Activated naive CD4-positive, alpha-beta T cell treated with anti-CD3 and anti-CD28 coated beads, Interleukin-2, amount 50 U/mL, for 24 hours (primary cell): ENCODE results near the gene IL1RAPL2.

Source experiments
- H3K27ac Mint-ChIP-seq: one replicate; pipeline ENCODE4 v1.8.0; 2021; ENCODE audit warnings: mild to moderate bottlenecking, mixed read lengths
- H3K27me3 Mint-ChIP-seq: one replicate; pipeline ENCODE4 v1.8.0; 2021; ENCODE audit warnings: mixed read lengths
- H3K36me3 Mint-ChIP-seq: one replicate; pipeline ENCODE4 v1.8.0; 2021; ENCODE audit warnings: mixed read lengths
- H3K4me1 Mint-ChIP-seq: one replicate; pipeline ENCODE4 v1.8.0; 2021; ENCODE audit warnings: mixed read lengths
- H3K4me3 Mint-ChIP-seq: one replicate; pipeline ENCODE4 v1.8.0; 2021; ENCODE audit warnings: mild to moderate bottlenecking, mixed read lengths
- H3K9me3 Mint-ChIP-seq: one replicate; pipeline ENCODE4 v1.8.0; 2021; ENCODE audit warnings: mixed read lengths

The IL1RAPL2 gene

GRCh38 chrX:104721854-104722253, 155.9 kb downstream of the IL1RAPL2 start:
- Mint-ChIP-seq H3K4me3 (no peak overlapping the region), H3K27me3 (peaks cover 1% of the 10 kb centered on the region), H3K4me1 (no peaks in the 10 kb centered on the region), H3K36me3 (no peaks in the 10 kb centered on the region), H3K9me3 (peaks cover 6% of the 10 kb centered on the region), H3K27ac (no peak overlapping the region)

- no peaks in the 10 kb centered on the region for H3K4me1 Mint-ChIP-seq
- peaks cover 1% of the 10 kb centered on the region for H3K27me3 Mint-ChIP-seq
- no peak overlapping the region for H3K27ac Mint-ChIP-seq
- no peak overlapping the region for H3K4me3 Mint-ChIP-seq
- H3K36me3 Mint-ChIP-seq = no peaks in the 10 kb centered on the region
- peaks cover 6% of the 10 kb centered on the region for H3K9me3 Mint-ChIP-seq
These were observed 162.5 kb downstream of the IL1RAPL2 start for GRCh38 chrX:104728456-104728855.

GRCh38 chrX:104742355-104742754, 176.4 kb downstream of the IL1RAPL2 start:
- no peaks in the 10 kb centered on the region for H3K27me3 Mint-ChIP-seq
- no peaks in the 10 kb centered on the region for H3K4me1 Mint-ChIP-seq
- H3K36me3 Mint-ChIP-seq = no peaks in the 10 kb centered on the region
- no peak overlapping the region for H3K27ac Mint-ChIP-seq
- H3K4me3 Mint-ChIP-seq = no peak overlapping the region
- no peaks in the 10 kb centered on the region for H3K9me3 Mint-ChIP-seq

GRCh38 chrX:104745152-104745551, 179.2 kb downstream of the IL1RAPL2 start:
- no peaks in the 10 kb centered on the region for H3K4me1 Mint-ChIP-seq

GRCh38 chrX:104749951-104750610, 184.1 kb downstream of the IL1RAPL2 start:
- no peaks in the 10 kb centered on the region for H3K4me1 Mint-ChIP-seq
- no peaks in the 10 kb centered on the region for H3K9me3 Mint-ChIP-seq
- H3K36me3 Mint-ChIP-seq = no peaks in the 10 kb centered on the region

More at GRCh38 chrX:104745152-104745551, 179.2 kb downstream of the IL1RAPL2 start:
- H3K27ac Mint-ChIP-seq = no peak overlapping the region
- no peaks in the 10 kb centered on the region for H3K36me3 Mint-ChIP-seq
- no peaks in the 10 kb centered on the region for H3K27me3 Mint-ChIP-seq
- H3K9me3 Mint-ChIP-seq = no peaks in the 10 kb centered on the region
- H3K4me3 Mint-ChIP-seq = no peak overlapping the region

GRCh38 chrX:104762641-104763040, 196.6 kb downstream of the IL1RAPL2 start:
- H3K9me3 Mint-ChIP-seq = no peaks in the 10 kb centered on the region
- H3K4me1 Mint-ChIP-seq = no peaks in the 10 kb centered on the region
- H3K4me3 Mint-ChIP-seq = no peak overlapping the region
- H3K27ac Mint-ChIP-seq = no peak overlapping the region
- H3K36me3 Mint-ChIP-seq = no peaks in the 10 kb centered on the region
- H3K27me3 Mint-ChIP-seq = no peaks in the 10 kb centered on the region

More at GRCh38 chrX:104749951-104750610, 184.1 kb downstream of the IL1RAPL2 start:
- H3K27ac Mint-ChIP-seq = no peak overlapping the region
- no peaks in the 10 kb centered on the region for H3K27me3 Mint-ChIP-seq
- no peak overlapping the region for H3K4me3 Mint-ChIP-seq

GRCh38 chrX:104789784-104790183, 223.8 kb downstream of the IL1RAPL2 start:
- H3K36me3 Mint-ChIP-seq = no peaks in the 10 kb centered on the region
- no peak overlapping the region for H3K4me3 Mint-ChIP-seq
- peaks cover 3% of the 10 kb centered on the region for H3K27me3 Mint-ChIP-seq
- no peaks in the 10 kb centered on the region for H3K4me1 Mint-ChIP-seq
- H3K27ac Mint-ChIP-seq = no peak overlapping the region
- H3K9me3 Mint-ChIP-seq = no peaks in the 10 kb centered on the region

GRCh38 chrX:104795804-104796203, 229.8 kb downstream of the IL1RAPL2 start:
- H3K27ac Mint-ChIP-seq = no peak overlapping the region
- no peaks in the 10 kb centered on the region for H3K9me3 Mint-ChIP-seq
- no peaks in the 10 kb centered on the region for H3K27me3 Mint-ChIP-seq
- no peak overlapping the region for H3K4me3 Mint-ChIP-seq
- no peaks in the 10 kb centered on the region for H3K36me3 Mint-ChIP-seq
- no peaks in the 10 kb centered on the region for H3K4me1 Mint-ChIP-seq

- no peaks in the 10 kb centered on the region for H3K4me1 Mint-ChIP-seq
- H3K27ac Mint-ChIP-seq = no peak overlapping the region
- no peaks in the 10 kb centered on the region for H3K9me3 Mint-ChIP-seq
- H3K4me3 Mint-ChIP-seq = no peak overlapping the region
- no peaks in the 10 kb centered on the region for H3K36me3 Mint-ChIP-seq
- no peaks in the 10 kb centered on the region for H3K27me3 Mint-ChIP-seq
These were observed 237.2 kb downstream of the IL1RAPL2 start for GRCh38 chrX:104803219-104803618.

GRCh38 chrX:104806346-104806745, 240.3 kb downstream of the IL1RAPL2 start:
- Mint-ChIP-seq H3K4me1 (no peaks in the 10 kb centered on the region), H3K9me3 (no peaks in the 10 kb centered on the region), H3K27ac (no peak overlapping the region), H3K4me3 (no peak overlapping the region), H3K27me3 (no peaks in the 10 kb centered on the region), H3K36me3 (no peaks in the 10 kb centered on the region)

- H3K27ac Mint-ChIP-seq = no peak overlapping the region
- H3K9me3 Mint-ChIP-seq = no peaks in the 10 kb centered on the region
- no peak overlapping the region for H3K4me3 Mint-ChIP-seq
- H3K27me3 Mint-ChIP-seq = no peaks in the 10 kb centered on the region
- H3K4me1 Mint-ChIP-seq = no peaks in the 10 kb centered on the region
- H3K36me3 Mint-ChIP-seq = no peaks in the 10 kb centered on the region
These were observed 267.4 kb downstream of the IL1RAPL2 start for GRCh38 chrX:104833401-104833800.

- Mint-ChIP-seq H3K27me3 (peaks cover 5% of the 10 kb centered on the region), H3K27ac (no peak overlapping the region), H3K36me3 (no peaks in the 10 kb centered on the region), H3K4me1 (no peaks in the 10 kb centered on the region), H3K4me3 (no peak overlapping the region), H3K9me3 (peaks cover 8% of the 10 kb centered on the region)
These were observed 276.6 kb downstream of the IL1RAPL2 start for GRCh38 chrX:104842646-104843045.

GRCh38 chrX:104852241-104852640, 286.2 kb downstream of the IL1RAPL2 start:
- Mint-ChIP-seq H3K27ac (no peak overlapping the region), H3K27me3 (no peaks in the 10 kb centered on the region), H3K9me3 (no peaks in the 10 kb centered on the region), H3K36me3 (no peaks in the 10 kb centered on the region), H3K4me3 (no peak overlapping the region), H3K4me1 (peaks cover 14% of the 10 kb centered on the region)

- Mint-ChIP-seq H3K27me3 (no peaks in the 10 kb centered on the region), H3K9me3 (no peaks in the 10 kb centered on the region), H3K4me1 (peaks cover 14% of the 10 kb centered on the region), H3K27ac (no peak overlapping the region), H3K36me3 (no peaks in the 10 kb centered on the region), H3K4me3 (no peak overlapping the region)
These were observed 288.2 kb downstream of the IL1RAPL2 start for GRCh38 chrX:104854188-104854587.

GRCh38 chrX:104854790-104855340, 288.9 kb downstream of the IL1RAPL2 start:
- Mint-ChIP-seq H3K4me3 (no peak overlapping the region), H3K27me3 (no peaks in the 10 kb centered on the region), H3K4me1 (peaks cover 14% of the 10 kb centered on the region), H3K9me3 (no peaks in the 10 kb centered on the region), H3K36me3 (no peaks in the 10 kb centered on the region), H3K27ac (no peak overlapping the region)

GRCh38 chrX:104863466-104863865, 297.5 kb downstream of the IL1RAPL2 start:
- Mint-ChIP-seq H3K27me3 (peaks cover 2% of the 10 kb centered on the region), H3K27ac (no peak overlapping the region), H3K4me3 (no peak overlapping the region), H3K9me3 (no peaks in the 10 kb centered on the region), H3K4me1 (no peaks in the 10 kb centered on the region), H3K36me3 (no peaks in the 10 kb centered on the region)

- Mint-ChIP-seq H3K27me3 (peaks cover 2% of the 10 kb centered on the region), H3K4me1 (no peaks in the 10 kb centered on the region), H3K27ac (no peak overlapping the region), H3K36me3 (no peaks in the 10 kb centered on the region), H3K4me3 (no peak overlapping the region), H3K9me3 (no peaks in the 10 kb centered on the region)
These were observed 298.3 kb downstream of the IL1RAPL2 start for GRCh38 chrX:104864296-104864695.
